Osteocyte (in vitro differentiated cells): ENCODE measurements around the gene CALML6. TPM values are rescaled to one million over a fixed set of nuclear protein-coding genes. Genes with fewer than 3 reads are reported as not detected.

Source experiments
- DNase-seq: peaks from one replicate; pipeline ENCODE4 v3.0.0; 2021; ENCODE audit warnings: mixed read lengths; ENCODE audit not compliant: unreplicated experiment; ENCODE audit errors: extremely low spot score
- H3K27ac Mint-ChIP-seq: one replicate; pipeline ENCODE4 v1.8.0; 2021; ENCODE audit warnings: mild to moderate bottlenecking, mixed read lengths; ENCODE audit not compliant: unreplicated experiment
- H3K27me3 Mint-ChIP-seq: one replicate; pipeline ENCODE4 v1.8.0; 2021; ENCODE audit warnings: mixed read lengths; ENCODE audit not compliant: unreplicated experiment
- H3K36me3 Mint-ChIP-seq: one replicate; pipeline ENCODE4 v1.8.0; 2021; ENCODE audit warnings: mixed read lengths; ENCODE audit not compliant: unreplicated experiment
- H3K4me1 Mint-ChIP-seq: one replicate; pipeline ENCODE4 v1.8.0; 2021; ENCODE audit warnings: mixed read lengths; ENCODE audit not compliant: unreplicated experiment
- H3K4me3 Mint-ChIP-seq: one replicate; pipeline ENCODE4 v1.8.0; 2021; ENCODE audit warnings: mild to moderate bottlenecking, moderate library complexity, mixed read lengths; ENCODE audit not compliant: unreplicated experiment
- H3K9me3 Mint-ChIP-seq: one replicate; pipeline ENCODE4 v1.8.0; 2021; ENCODE audit warnings: mixed read lengths; ENCODE audit not compliant: unreplicated experiment
- CTCF ChIP-seq: fragments of 200-600 bp; sonication (generic); IDR thresholded peaks from 2 replicates; pipeline ENCODE4 v1.5.0; 2021; ENCODE audit warnings: antibody characterized with exemption, mild to moderate bottlenecking, moderate library complexity
- total RNA-seq: library from RNA; stranded (reverse); gene quantifications from 2 replicates; pipeline ENCODE4 v1.2.1, GENCODE V29; 2021

Gene CALML6
- total RNA-seq, 1 donor from 2014 or later: 2.5 TPM

GRCh38 chr1:1917995-1918900 lies 3.2 kb downstream of the CALML6 start:
- no peaks in the 10 kb centered on the region for H3K27me3 Mint-ChIP-seq
- H3K36me3 Mint-ChIP-seq: no peaks in the 10 kb centered on the region
- no peaks in the 10 kb centered on the region for H3K9me3 Mint-ChIP-seq
- DNase-seq: no peak
- peak overlapping the region; percentile 44 for H3K4me3 Mint-ChIP-seq
- H3K27ac Mint-ChIP-seq: no peak overlapping the region
- H3K4me1 Mint-ChIP-seq: no peaks in the 10 kb centered on the region
- no peak for TF ChIP-seq CTCF

- no peaks in the 10 kb centered on the region for H3K36me3 Mint-ChIP-seq
- TF ChIP-seq CTCF: no peak
- no peak for DNase-seq
- H3K4me3 Mint-ChIP-seq: peak within 1 kb of the TSS; percentile 69
- no peaks in the 10 kb centered on the region for H3K9me3 Mint-ChIP-seq
- H3K27me3 Mint-ChIP-seq: no peaks in the 10 kb centered on the region
- peak within 1 kb of the TSS; percentile 59 for H3K27ac Mint-ChIP-seq
- no peaks in the 10 kb centered on the region for H3K4me1 Mint-ChIP-seq
Measured at GRCh38 chr1:1918901-1919303, 3.8 kb downstream of the CALML6 start, which contains the start of gene TMEM52. TSS of gene TMEM52 (minus strand) at chr1:1919279. CDS start at chr1:1919265, 14 bp downstream.

GRCh38 chr1:1919304-1920056 lies 4.4 kb downstream of the CALML6 start:
- TF ChIP-seq CTCF: no peak
- no peaks in the 10 kb centered on the region for H3K27me3 Mint-ChIP-seq
- H3K4me1 Mint-ChIP-seq: no peaks in the 10 kb centered on the region
- H3K36me3 Mint-ChIP-seq: no peaks in the 10 kb centered on the region
- peak overlapping the region; percentile 59 for H3K27ac Mint-ChIP-seq
- no peaks in the 10 kb centered on the region for H3K9me3 Mint-ChIP-seq
- peak overlapping the region; percentile 69 for H3K4me3 Mint-ChIP-seq
- peak; percentile 99 for DNase-seq

GRCh38 chr1:1920057-1920607 lies 5.1 kb downstream of the CALML6 start:
- no peak for TF ChIP-seq CTCF
- Mint-ChIP-seq H3K27ac (no peak overlapping the region), H3K36me3 (no peaks in the 10 kb centered on the region), H3K9me3 (no peaks in the 10 kb centered on the region), H3K27me3 (no peaks in the 10 kb centered on the region), H3K4me3 (no peak overlapping the region), H3K4me1 (no peaks in the 10 kb centered on the region)
- DNase-seq: no peak
